PFSK-1 (cell line): ENCODE results near the gene DNAH8.

ENCODE experiments used
- FOXP2 ChIP-seq: optimal IDR thresholded peaks from 2 replicates; pipeline ENCODE3; 2011; ENCODE audit warnings: borderline replicate concordance, control low read depth, inconsistent platforms; ENCODE audit not compliant: insufficient read depth; ENCODE audit errors: extremely low read length, extremely low read depth
- POLR2AphosphoS5 ChIP-seq: IDR thresholded peaks from 2 replicates; pipeline ENCODE4 v1.6.1; 2012; ENCODE audit warnings: low read depth, mild to moderate bottlenecking, control low read depth, low read length, moderate library complexity
- SIN3A ChIP-seq: IDR thresholded peaks from 2 replicates; pipeline ENCODE4 v1.6.1; 2012; ENCODE audit warnings: mild to moderate bottlenecking, low read length, moderate library complexity, borderline replicate concordance; ENCODE audit not compliant: insufficient read depth
- TAF1 ChIP-seq: IDR thresholded peaks from 2 replicates; pipeline ENCODE4 v1.6.1; 2012; ENCODE audit warnings: low read length, control low read depth, borderline replicate concordance; ENCODE audit not compliant: insufficient read depth
- TF ChIP-seq, protein P1 (sequence below), 2 experiments: IDR thresholded peaks; 2 replicates each; pipeline versions ENCODE4 v1.6.1 to v1.8.0; 2011 to 2012; ENCODE audit warnings: low read depth in 2 of 2, low read length in 2 of 2, control low read depth in 1 of 2, inconsistent platforms in 1 of 2, mild to moderate bottlenecking in 1 of 2, moderate library complexity in 1 of 2; ENCODE audit not compliant: insufficient read depth in 1 of 2

The DNAH8 gene

DNA sequence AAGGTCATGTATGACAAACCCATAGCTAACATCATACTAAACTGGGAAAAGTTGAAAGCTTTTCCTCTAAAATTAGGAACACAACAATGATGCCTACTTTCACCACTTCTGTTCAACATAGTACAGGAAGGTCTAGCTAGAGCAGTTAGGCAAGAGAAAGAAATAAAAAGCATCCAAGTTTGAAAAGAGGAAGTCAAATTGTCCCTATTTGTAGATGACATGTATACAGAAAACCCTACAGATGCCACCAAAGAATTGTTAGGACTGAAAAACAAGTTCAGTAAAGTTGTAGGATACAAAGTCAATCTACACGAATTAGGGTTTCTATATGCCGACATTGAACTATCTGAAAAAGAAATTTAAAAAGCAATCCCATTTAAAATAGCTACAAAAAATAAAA, 244.0 kb downstream of the DNAH8 start:
- TF ChIP-seq SIN3A (no peak), POLR2AphosphoS5 (no peak), TAF1 (no peak), FOXP2 (no peak)
- TF ChIP-seq, protein P1, sequence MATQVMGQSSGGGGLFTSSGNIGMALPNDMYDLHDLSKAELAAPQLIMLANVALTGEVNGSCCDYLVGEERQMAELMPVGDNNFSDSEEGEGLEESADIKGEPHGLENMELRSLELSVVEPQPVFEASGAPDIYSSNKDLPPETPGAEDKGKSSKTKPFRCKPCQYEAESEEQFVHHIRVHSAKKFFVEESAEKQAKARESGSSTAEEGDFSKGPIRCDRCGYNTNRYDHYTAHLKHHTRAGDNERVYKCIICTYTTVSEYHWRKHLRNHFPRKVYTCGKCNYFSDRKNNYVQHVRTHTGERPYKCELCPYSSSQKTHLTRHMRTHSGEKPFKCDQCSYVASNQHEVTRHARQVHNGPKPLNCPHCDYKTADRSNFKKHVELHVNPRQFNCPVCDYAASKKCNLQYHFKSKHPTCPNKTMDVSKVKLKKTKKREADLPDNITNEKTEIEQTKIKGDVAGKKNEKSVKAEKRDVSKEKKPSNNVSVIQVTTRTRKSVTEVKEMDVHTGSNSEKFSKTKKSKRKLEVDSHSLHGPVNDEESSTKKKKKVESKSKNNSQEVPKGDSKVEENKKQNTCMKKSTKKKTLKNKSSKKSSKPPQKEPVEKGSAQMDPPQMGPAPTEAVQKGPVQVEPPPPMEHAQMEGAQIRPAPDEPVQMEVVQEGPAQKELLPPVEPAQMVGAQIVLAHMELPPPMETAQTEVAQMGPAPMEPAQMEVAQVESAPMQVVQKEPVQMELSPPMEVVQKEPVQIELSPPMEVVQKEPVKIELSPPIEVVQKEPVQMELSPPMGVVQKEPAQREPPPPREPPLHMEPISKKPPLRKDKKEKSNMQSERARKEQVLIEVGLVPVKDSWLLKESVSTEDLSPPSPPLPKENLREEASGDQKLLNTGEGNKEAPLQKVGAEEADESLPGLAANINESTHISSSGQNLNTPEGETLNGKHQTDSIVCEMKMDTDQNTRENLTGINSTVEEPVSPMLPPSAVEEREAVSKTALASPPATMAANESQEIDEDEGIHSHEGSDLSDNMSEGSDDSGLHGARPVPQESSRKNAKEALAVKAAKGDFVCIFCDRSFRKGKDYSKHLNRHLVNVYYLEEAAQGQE (IDR thresholded peaks at IDR 0.05; ENCODE audit: insufficient read depth in 1 of 2, low read depth in 2 of 2, low read length in 2 of 2): no peak

DNA sequence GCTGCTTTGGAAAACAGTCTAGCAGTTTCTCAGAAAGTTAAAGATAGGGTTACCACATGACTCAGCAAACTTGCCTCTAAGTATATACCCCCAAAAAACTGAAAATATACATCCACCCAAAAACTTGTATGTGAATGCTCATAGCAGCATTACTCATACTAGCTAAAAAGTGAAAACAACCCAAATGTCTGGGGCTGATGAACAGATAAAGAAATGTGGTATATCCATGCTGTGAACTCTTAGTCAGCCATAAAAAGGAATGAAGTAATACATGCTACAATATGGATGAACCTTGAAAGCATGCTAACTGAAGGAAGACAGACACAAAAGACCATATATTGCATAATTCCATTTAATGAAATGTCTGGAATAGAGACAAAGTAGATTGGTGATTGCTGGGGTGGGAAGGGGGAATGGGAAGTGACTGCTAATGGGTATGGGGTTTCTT, 253.6 kb downstream of the DNAH8 start:
- no peak for TF ChIP-seq FOXP2
- no peak for TF ChIP-seq POLR2AphosphoS5

DNA sequence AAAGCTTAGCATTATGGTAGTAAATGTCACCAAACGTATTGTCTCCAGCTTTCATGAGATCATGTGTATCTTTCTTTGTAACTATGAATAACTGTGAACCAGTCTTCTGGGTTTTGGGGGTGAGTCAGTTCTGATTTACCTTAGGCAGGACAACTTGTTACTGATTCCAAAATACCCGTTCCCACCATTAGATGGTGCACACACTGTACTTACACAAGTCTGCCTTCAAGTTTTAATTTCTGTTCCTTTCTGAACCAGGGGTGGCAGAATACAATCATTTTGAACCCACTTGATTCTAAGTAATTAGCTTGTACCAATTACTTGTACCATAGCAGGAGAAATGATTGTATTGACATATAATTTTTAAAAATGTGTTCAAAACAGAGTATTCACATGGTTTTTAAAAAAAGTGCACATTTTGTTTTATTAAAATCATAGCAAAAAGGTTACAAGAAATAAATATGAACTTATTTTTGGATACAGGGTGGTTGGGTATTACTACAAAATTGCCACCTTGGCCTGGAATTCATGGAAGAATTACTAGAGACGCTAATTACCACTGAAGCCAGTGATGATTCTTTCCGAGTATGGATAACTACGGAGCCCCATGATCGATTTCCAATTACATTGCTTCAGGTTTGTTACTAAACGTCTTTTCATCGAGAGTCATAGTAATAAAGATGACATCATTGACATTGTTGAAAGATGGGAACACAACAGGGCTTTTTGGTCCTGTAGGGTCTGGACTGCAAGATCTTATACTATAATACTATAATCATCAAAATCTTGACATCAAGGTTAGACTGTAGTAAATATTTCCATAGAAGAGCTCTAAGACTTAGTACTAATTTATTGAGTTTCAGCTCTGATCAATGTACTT, 258.3 kb downstream of the DNAH8 start:
- no peak for TF ChIP-seq TAF1

DNA sequence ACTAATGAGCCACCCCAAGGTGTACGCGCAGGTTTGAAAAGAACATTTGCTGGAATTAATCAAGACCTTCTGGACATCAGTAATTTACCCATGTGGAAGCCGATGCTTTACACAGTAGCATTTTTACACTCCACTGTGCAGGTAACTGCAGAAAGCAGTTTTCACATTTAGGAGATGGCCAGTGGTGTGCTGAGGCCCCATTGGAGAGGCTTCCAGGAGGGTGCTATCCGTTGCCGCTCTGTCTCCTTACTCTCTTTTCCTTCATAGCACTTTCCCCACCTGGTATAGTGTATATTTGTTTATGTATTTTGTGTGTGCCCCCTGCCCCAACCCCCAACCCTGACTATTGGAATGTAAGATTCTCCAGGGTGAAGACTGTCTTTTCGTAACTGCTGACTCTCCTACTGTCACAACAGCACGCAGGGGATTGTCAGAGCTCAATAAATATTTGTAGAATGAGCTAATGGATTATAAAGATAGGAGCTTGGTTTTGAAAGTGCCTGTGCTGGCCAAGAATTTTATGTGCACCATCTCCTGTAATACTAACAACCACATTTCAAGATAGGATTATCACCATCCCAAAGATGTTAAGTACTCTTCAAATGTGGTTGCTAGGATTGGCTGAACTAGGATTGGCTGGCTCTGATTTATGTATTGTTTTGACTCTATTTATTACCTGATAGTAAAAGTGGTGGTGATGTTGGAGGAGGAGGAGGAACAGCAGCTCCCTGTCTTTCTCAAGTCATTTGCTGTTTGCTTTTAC, 259.5 kb downstream of the DNAH8 start:
- TF ChIP-seq SIN3A (no peak), TAF1 (no peak), POLR2AphosphoS5 (no peak), FOXP2 (no peak)
- TF ChIP-seq, protein P1 (IDR thresholded peaks at IDR 0.05; ENCODE audit: insufficient read depth in 1 of 2, low read depth in 2 of 2, low read length in 2 of 2): no peak

DNA sequence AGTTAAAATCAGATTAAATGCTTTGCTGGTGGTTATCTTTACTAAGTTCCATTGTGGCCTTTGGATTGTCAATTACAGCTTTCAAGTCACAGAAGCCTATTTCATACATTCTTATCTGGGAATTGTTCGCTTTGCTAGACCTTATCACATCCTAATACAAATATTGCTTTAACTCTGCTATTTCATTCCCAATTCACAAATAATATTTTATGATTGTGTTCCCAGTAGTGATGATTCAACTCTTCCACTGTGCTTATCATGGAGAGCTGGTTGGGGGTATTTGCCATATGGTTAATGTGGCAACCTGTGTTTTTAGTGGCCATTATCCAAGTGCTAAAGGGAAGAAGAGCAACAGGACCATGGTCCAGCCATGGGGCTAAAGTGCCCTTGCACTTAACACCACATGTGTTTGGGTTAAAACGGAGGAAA, 260.5 kb downstream of the DNAH8 start:
- TF ChIP-seq FOXP2 (no peak), POLR2AphosphoS5 (no peak), TAF1 (no peak), SIN3A (no peak)
- TF ChIP-seq, protein P1 (IDR thresholded peaks at IDR 0.05; ENCODE audit: insufficient read depth in 1 of 2, low read depth in 2 of 2, low read length in 2 of 2): no peak

DNA sequence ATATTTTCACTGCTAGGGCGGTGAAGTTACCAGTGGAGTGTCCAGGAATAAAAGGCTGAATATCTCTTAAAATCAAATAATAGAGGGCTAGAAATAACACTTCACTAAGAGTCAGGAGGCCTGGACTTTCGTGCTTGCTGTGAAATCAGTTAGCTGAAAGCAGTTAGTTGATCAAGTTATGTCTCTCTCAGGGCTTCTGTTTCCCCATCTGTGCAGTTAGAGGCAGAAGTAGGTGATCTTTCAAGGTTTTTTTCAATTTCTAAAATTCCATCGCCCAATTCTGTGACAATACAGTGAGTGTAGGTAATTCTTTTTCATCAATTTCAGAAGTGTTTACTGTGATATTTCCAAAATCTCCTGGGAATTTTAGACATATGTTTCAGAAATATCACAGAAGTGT, 260.9 kb downstream of the DNAH8 start:
- TF ChIP-seq TAF1 (no peak), POLR2AphosphoS5 (no peak)
- TF ChIP-seq, protein P1 (IDR thresholded peaks at IDR 0.05; ENCODE audit: insufficient read depth in 1 of 2, low read depth in 2 of 2, low read length in 2 of 2): no peak
